Effector memory CD4-positive, alpha-beta T cell (primary cell): Measurements from ENCODE around the gene ZNF148.

Experiments
- DNase-seq, 3 donors: peaks; one replicate each; pipeline ENCODE4 v3.0.0-alpha.2; 2020
- H3K27ac ChIP-seq: 2 replicates; pipeline ENCODE4 v1.7.0; 2013; ENCODE audit warnings: mild to moderate bottlenecking, low read length, moderate library complexity; ENCODE audit not compliant: insufficient read depth, poor library complexity, severe bottlenecking
- H3K27me3 ChIP-seq: replicated peaks from 2 replicates; pipeline ENCODE4 v1.7.0; 2013; ENCODE audit warnings: mild to moderate bottlenecking, low read length; ENCODE audit not compliant: insufficient read depth, control insufficient read depth, poor library complexity, severe bottlenecking
- H3K36me3 ChIP-seq: 2 replicates; pipeline ENCODE4 v1.7.0; 2013; ENCODE audit warnings: mild to moderate bottlenecking, low read length, moderate library complexity; ENCODE audit not compliant: control insufficient read depth, insufficient read depth
- H3K4me1 ChIP-seq: 2 replicates; pipeline ENCODE4 v1.7.0; 2013; ENCODE audit warnings: low read length, mild to moderate bottlenecking; ENCODE audit not compliant: control insufficient read depth, insufficient read depth, poor library complexity, severe bottlenecking
- H3K4me3 ChIP-seq: 2 replicates; pipeline ENCODE4 v1.7.0; 2013; ENCODE audit warnings: low read length, low read depth, mild to moderate bottlenecking; ENCODE audit not compliant: insufficient read depth, poor library complexity, severe bottlenecking
- H3K9me3 ChIP-seq: 2 replicates; pipeline ENCODE4 v1.7.0; 2013; ENCODE audit warnings: mild to moderate bottlenecking, low read length, moderate library complexity; ENCODE audit not compliant: control insufficient read depth

ZNF148 gene

GRCh38 chr3:125266971-125267370, 108.2 kb downstream of the ZNF148 start:
- Histone ChIP-seq H3K4me3 (no peak overlapping the region), H3K36me3 (peaks cover 15% of the 10 kb centered on the region), H3K4me1 (no peaks in the 10 kb centered on the region), H3K27ac (no peak overlapping the region), H3K9me3 (no peaks in the 10 kb centered on the region), H3K27me3 (no peaks in the 10 kb centered on the region)
- no peak for DNase-seq

DNA sequence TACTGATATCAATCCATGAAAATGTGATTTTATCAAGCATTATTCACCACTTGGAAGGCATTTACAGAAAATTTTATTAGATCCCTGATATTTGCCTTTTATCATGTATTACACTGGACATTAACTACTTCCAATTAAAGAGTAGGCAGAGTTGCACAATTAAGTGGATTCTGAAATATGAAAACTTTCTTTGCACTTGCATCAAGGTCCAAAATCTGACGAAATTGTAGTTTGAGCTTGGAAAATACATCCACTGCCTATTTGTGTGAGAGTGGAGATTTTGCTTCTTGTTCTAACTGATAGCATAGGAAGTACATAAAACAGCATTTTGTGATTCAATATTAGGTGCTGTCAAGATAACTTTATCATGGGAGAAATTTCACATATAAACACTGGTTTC, 113.0 kb downstream of the ZNF148 start:
- Histone ChIP-seq H3K4me3 (no peak overlapping the region), H3K4me1 (no peaks in the 10 kb centered on the region), H3K27ac (no peak overlapping the region), H3K27me3 (no peaks in the 10 kb centered on the region), H3K36me3 (peaks cover 12% of the 10 kb centered on the region), H3K9me3 (no peaks in the 10 kb centered on the region)
- DNase-seq, result no peak

GRCh38 chr3:125261031-125261430, 114.1 kb downstream of the ZNF148 start:
- H3K27me3 ChIP-seq, result no peaks in the 10 kb centered on the region
- H3K9me3 ChIP-seq, result no peaks in the 10 kb centered on the region
- no peak overlapping the region for H3K4me3 ChIP-seq
- peaks cover 12% of the 10 kb centered on the region for H3K36me3 ChIP-seq
- no peak overlapping the region for H3K27ac ChIP-seq
- DNase-seq, result no peak
- no peaks in the 10 kb centered on the region for H3K4me1 ChIP-seq

- Histone ChIP-seq H3K27me3 (no peaks in the 10 kb centered on the region), H3K27ac (no peak overlapping the region), H3K4me3 (no peak overlapping the region), H3K4me1 (no peaks in the 10 kb centered on the region), H3K36me3 (peaks cover 12% of the 10 kb centered on the region), H3K9me3 (no peaks in the 10 kb centered on the region)
- DNase-seq, result no peak
These were observed 115.0 kb downstream of the ZNF148 start for GRCh38 chr3:125260158-125260557.

DNA sequence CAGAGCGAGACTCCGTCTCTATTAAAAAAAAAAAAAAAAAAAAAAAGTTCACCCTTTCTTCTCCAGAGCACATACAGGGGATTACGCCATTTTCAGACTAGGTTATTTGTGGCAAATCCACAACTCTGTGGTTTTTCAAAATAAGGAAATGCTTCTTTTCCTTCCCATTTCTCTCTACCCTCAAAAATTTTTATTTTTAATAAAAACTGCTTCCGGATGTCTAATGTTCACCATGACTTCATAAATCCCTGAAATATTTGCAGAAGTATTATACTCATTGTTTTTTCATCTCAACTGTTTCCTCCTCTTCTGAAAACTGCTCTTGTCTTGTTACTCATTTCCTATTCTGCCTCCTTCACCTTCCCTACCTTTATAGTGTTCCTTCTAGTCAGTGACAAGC, 117.6 kb downstream of the ZNF148 start:
- Histone ChIP-seq H3K27me3 (no peaks in the 10 kb centered on the region), H3K4me1 (no peaks in the 10 kb centered on the region), H3K9me3 (no peaks in the 10 kb centered on the region), H3K27ac (no peak overlapping the region), H3K36me3 (no peaks in the 10 kb centered on the region), H3K4me3 (no peak overlapping the region)
- no peak for DNase-seq

DNA sequence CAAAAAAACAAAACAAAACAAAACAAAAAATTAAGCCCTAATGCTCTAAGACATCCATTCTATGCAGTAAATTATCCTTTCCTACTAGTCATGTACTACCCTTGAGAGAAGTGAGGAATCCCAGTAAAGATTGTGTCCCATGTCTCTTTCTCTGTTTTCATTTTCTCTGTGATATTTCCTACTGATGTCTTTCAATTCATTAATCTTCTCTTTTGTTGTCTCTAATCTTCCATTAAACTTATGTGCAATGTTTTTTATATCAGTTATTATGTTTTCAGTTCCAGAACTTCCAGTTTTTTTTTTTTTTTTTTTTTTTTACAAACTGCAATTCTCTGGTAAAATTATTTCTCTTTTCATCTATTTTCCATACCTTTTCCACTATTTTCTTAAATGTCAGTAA, 118.5 kb downstream of the ZNF148 start:
- Histone ChIP-seq H3K4me1 (no peaks in the 10 kb centered on the region), H3K27ac (no peak overlapping the region), H3K36me3 (no peaks in the 10 kb centered on the region), H3K27me3 (no peaks in the 10 kb centered on the region), H3K9me3 (no peaks in the 10 kb centered on the region), H3K4me3 (no peak overlapping the region)
- DNase-seq, result no peak

DNA sequence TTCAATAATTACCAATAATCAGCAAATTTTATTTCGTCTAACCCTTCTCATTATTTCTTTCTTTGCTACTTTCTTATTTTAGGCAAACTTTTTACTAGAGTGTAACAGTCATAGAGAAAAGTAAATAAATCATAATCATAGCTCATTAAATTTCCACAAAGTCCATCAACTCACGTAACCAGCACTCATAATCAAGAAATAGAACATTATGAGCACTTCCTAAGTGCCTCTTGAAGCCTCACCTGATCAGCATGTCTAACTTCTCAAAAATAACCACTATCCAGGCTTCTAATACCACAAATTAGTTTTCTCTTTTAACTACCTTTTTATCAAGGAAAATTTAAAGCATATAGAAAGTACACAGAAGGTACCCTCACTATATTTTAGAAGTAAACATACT, 124.2 kb downstream of the ZNF148 start:
- Histone ChIP-seq H3K27me3 (no peaks in the 10 kb centered on the region), H3K4me1 (no peaks in the 10 kb centered on the region), H3K9me3 (no peaks in the 10 kb centered on the region), H3K27ac (no peak overlapping the region), H3K4me3 (no peak overlapping the region), H3K36me3 (no peaks in the 10 kb centered on the region)
- DNase-seq, result no peak

DNA sequence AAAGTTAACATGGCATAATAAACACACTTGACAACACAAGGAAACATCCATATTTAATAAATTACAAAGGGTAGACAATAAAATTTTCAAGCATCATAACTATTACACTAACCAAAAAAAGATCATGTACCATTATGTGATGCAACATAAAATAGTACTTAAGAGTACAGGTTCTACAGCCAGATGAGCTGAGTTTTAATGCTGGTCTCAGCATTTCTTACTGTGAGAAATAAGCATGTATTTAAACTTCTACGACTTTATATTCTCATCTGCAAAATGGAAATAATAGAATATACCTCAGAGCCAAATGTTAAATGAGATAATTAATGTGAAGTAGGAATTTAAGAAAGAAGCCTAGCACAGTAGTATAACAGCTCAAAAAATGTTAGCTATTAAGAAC, 128.9 kb downstream of the ZNF148 start:
- Histone ChIP-seq H3K36me3 (no peaks in the 10 kb centered on the region), H3K4me1 (no peaks in the 10 kb centered on the region), H3K4me3 (no peak overlapping the region), H3K27me3 (no peaks in the 10 kb centered on the region), H3K27ac (no peak overlapping the region), H3K9me3 (no peaks in the 10 kb centered on the region)
- no peak for DNase-seq

GRCh38 chr3:125245521-125245920, 129.6 kb downstream of the ZNF148 start:
- no peaks in the 10 kb centered on the region for H3K4me1 ChIP-seq
- DNase-seq, result no peak

DNA sequence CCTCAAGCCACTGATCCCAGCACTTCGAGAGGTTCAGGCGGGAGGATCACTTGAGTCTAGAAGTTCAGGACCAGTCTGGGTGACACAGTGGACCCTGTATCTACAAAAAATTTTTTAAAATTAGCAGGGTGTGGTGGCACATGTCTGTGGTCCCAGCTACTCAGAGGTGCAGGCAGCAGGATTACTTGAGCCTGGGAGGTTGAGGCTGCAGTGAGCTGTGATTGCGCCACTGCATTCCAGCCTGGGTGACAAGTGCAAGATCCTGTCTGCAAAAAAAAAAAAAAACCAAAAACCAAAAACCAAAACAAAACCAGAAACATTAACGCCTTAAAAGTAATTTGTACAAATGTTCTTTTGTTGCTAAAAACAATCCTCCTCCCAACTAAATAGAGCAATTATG, 134.6 kb downstream of the ZNF148 start:
- no peak for DNase-seq
- Histone ChIP-seq H3K36me3 (peaks cover 3% of the 10 kb centered on the region), H3K27ac (no peak overlapping the region), H3K9me3 (no peaks in the 10 kb centered on the region), H3K4me3 (no peak overlapping the region), H3K27me3 (no peaks in the 10 kb centered on the region), H3K4me1 (no peaks in the 10 kb centered on the region)

More at GRCh38 chr3:125245521-125245920, 129.6 kb downstream of the ZNF148 start:
- H3K4me3 ChIP-seq, result no peak overlapping the region
- H3K9me3 ChIP-seq, result no peaks in the 10 kb centered on the region
- no peak overlapping the region for H3K27ac ChIP-seq
- no peaks in the 10 kb centered on the region for H3K27me3 ChIP-seq
- H3K36me3 ChIP-seq, result no peaks in the 10 kb centered on the region

- no peaks in the 10 kb centered on the region for H3K27me3 ChIP-seq
- DNase-seq, result no peak
These were observed 135.9 kb downstream of the ZNF148 start for GRCh38 chr3:125239266-125239665.

More at GRCh38 chr3:125239266-125239665, 135.9 kb downstream of the ZNF148 start:
- no peaks in the 10 kb centered on the region for H3K4me1 ChIP-seq
- peaks cover 3% of the 10 kb centered on the region for H3K36me3 ChIP-seq
- H3K4me3 ChIP-seq, result no peak overlapping the region
- H3K27ac ChIP-seq, result no peak overlapping the region
- H3K9me3 ChIP-seq, result no peaks in the 10 kb centered on the region
